A673 (cell line): ENCODE measurements around the gene MEGF6.

Experiments
- CTCF ChIP-seq: fragments of 300-800, 200-600 bp; sonication (generic); conservative IDR thresholded peaks from 2 replicates; pipeline ENCODE4 v1.5.1; 2017; ENCODE audit warnings: low read depth, mild to moderate bottlenecking, antibody characterized with exemption, low read length, moderate library complexity, mixed read lengths
- EZH2 ChIP-seq: fragments of 200-600 bp; sonication (generic); IDR thresholded peaks from 2 replicates; pipeline ENCODE4 v1.6.1; 2017; ENCODE audit warnings: borderline replicate concordance, low read depth, mild to moderate bottlenecking, mixed read lengths, antibody characterized with exemption, low read length; ENCODE audit not compliant: poor library complexity, severe bottlenecking

DNA sequence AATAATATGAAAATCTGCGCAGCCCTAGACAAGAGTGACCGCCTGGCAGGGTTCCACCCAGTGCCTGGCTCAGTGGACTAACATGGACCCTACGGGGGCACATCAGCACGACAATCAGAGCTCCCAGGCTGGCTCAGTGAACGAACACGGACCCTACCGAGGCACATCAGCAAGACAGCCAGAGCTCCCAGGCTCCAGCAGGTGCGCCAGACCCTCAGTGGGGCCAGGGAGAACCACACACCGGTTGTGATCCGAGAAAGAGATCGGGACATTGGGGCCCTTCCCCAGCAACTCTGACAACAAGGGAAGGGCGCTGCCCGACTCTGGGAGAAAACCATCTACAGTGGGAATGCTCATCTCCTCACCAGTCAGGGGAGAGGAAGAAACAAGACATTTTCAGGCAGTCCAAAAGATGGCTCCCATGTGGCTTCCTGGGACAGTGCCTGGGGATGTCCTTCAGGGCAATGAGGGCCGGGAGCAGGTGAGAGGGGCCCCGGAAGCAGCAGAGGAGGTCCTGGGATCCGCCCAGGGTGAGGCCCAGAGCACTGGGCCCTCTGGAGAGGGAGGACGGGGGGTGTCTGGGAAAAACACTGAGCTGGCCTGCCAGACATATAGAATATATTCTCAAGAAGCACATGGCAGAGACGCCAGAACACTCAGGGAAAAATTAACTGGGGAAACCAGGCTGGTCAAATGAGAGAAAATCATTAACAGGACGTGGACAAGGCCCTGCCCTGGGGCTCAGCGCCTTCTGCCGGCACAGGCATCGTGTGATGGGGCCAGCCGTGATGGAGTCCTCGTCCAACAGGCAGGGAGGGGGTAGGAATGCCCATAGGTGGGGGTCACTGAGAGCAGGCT, 152.0 kb downstream of the MEGF6 start:
- TF ChIP-seq CTCF (no peak), EZH2 (no peak)
